ENCODE results near the gene PCGF3.

Gene PCGF3

DNA sequence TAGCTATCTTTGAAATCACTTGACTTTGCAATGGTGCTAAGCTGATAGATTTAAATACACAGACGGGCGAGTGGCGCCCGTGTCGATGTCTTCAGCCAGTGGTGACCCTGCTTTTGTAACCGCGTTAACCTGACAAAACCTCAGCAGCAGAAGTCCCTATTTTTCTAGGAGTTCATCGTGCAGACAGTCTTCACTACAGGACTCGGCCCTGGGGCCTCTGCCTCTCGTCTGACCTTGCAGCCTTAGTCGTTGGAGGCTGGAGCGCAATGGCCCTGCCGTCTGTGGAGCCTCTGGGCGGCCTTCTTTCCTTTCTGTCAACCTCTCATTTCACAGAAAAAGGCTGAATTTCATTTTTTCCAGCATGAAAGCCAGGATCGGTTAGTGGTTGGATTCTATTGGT, 62.4 kb downstream of the PCGF3 start:
- DNase-seq (ENCODE audit: low read depth, low spot score) = no peak
- in situ Hi-C loops (cut with HindIII; ENCODE audit: low sequenced_read_pairs) = no loop called here
- TF ChIP-seq, protein P1, sequence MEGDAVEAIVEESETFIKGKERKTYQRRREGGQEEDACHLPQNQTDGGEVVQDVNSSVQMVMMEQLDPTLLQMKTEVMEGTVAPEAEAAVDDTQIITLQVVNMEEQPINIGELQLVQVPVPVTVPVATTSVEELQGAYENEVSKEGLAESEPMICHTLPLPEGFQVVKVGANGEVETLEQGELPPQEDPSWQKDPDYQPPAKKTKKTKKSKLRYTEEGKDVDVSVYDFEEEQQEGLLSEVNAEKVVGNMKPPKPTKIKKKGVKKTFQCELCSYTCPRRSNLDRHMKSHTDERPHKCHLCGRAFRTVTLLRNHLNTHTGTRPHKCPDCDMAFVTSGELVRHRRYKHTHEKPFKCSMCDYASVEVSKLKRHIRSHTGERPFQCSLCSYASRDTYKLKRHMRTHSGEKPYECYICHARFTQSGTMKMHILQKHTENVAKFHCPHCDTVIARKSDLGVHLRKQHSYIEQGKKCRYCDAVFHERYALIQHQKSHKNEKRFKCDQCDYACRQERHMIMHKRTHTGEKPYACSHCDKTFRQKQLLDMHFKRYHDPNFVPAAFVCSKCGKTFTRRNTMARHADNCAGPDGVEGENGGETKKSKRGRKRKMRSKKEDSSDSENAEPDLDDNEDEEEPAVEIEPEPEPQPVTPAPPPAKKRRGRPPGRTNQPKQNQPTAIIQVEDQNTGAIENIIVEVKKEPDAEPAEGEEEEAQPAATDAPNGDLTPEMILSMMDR (IDR thresholded peaks at IDR 0.05; ENCODE audit: low read depth, low read length) = no peak
- no peak overlapping the region for H3K4me3 ChIP-seq (ENCODE audit: low read depth, low read length)

DNA sequence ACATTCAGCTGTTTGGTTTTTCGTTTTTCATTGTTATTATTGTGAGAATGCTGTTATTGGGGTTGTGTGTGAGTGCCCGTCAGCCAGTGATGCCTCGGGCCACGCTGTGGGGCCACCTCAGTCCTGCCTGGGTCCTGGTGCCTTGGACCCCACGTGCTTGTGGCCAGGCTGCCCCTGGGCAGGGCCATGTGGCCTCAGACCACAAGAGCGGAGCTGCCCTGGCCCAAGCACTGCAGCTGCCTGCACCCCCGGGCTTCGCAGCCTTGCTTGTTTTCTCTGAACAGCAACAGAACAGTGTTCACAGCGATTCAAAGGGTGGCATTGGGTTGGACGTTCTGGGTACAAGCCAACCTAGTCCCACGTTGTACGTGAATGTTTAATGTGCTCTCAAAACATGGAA, 63.4 kb downstream of the PCGF3 start:
- TF ChIP-seq, protein P1 (IDR thresholded peaks at IDR 0.05; ENCODE audit: low read depth, low read length) = no peak
- in situ Hi-C loops (cut with HindIII; ENCODE audit: low sequenced_read_pairs) = no loop called here
- H3K4me3 ChIP-seq (ENCODE audit: low read depth, low read length) = no peak overlapping the region
- DNase-seq (ENCODE audit: low read depth, low spot score) = no peak

DNA sequence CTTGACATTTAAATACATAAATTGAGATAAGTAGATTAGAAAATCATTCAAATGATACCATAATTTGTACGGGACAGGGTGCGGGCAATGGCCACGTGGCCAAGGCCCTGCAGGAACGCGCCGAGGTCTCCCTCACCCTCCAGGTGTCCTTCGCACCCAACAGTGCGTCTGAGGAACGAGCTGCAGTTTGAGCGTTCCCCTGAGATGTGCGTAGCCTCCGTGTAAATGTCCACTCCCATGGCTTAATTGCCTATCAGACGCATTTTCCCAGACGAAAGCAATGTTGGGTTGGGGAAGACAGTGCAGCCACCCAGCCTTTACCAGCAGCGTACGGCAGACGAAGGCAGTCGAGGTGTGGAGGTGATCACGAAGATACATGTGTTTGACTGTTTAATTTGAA, 63.9 kb downstream of the PCGF3 start:
- H3K4me3 ChIP-seq (ENCODE audit: low read depth, low read length) = no peak overlapping the region
- TF ChIP-seq, protein P1 (IDR thresholded peaks at IDR 0.05; ENCODE audit: low read depth, low read length) = no peak
- no peak for DNase-seq (ENCODE audit: low read depth, low spot score)
- in situ Hi-C loops (cut with HindIII; ENCODE audit: low sequenced_read_pairs) = no loop called here

DNA sequence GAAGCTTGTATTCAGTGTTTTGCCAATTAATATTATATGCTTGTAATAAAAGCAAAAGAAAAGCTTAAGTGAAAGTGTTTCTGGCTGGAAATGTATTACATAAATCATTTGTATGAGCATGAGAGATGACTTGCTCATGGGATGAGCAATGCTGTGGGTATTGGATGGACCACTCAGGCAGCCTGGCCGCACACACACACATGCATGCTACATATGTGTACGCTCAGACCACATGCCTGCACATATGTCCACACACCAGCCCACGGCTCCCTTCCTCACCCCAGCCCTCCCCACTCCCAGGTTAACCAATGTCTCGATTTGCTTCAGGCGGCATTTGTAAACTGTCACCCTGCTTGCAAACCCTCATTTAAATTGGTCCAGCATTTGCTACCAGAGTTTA, 64.4 kb downstream of the PCGF3 start:
- TF ChIP-seq, protein P1 (IDR thresholded peaks at IDR 0.05; ENCODE audit: low read depth, low read length) = no peak
- in situ Hi-C loops (cut with HindIII; ENCODE audit: low sequenced_read_pairs) = no loop called here
- H3K4me3 ChIP-seq (ENCODE audit: low read depth, low read length) = no peak overlapping the region
- DNase-seq (ENCODE audit: low read depth, low spot score) = no peak

DNA sequence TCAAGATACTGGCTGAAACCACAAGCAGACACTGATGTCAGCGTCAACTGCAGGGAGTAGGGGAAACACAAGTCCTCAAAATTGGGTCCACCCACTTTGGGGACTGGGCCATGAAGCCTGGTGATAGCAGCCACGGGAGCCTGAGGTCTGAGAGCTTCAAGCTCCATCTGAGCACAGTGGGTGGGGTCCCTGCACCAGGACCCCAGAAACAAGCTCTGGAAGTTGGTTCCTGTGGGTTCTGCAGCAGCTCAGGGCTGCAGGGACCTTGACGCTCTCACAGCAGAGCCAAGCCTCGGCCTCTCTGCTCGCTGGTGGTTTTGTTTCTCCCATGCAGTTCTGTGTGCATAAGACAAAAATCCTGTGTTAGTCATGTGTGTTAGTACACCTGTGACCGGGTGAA, 65.8 kb downstream of the PCGF3 start:
- in situ Hi-C loops (cut with HindIII; ENCODE audit: low sequenced_read_pairs) = no loop called here
- TF ChIP-seq, protein P1 (IDR thresholded peaks at IDR 0.05; ENCODE audit: low read depth, low read length) = no peak
- no peak for DNase-seq (ENCODE audit: low read depth, low spot score)
- no peak overlapping the region for H3K4me3 ChIP-seq (ENCODE audit: low read depth, low read length)

DNA sequence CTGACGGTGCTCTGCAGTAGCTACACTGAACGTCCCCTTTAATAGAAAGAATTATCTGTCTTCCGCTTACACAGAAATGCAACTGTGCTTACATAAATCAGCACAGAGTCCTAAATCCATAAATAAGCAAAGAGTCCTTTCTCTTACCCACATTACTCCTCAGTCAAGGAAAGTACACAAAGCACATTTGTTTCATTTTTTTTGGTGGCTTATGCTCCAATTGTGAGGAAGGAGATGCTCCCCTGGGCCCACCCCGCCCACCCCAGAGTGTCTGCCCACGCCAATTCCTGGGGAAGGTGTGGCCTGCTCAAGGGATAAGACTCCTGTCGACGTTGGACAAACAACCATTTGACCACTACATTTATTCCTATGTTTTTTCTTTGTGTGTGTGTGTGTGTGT, 66.5 kb downstream of the PCGF3 start:
- in situ Hi-C loops (cut with HindIII; ENCODE audit: low sequenced_read_pairs) = no loop called here
- DNase-seq (ENCODE audit: low read depth, low spot score) = no peak
- TF ChIP-seq, protein P1 (IDR thresholded peaks at IDR 0.05; ENCODE audit: low read depth, low read length) = no peak
- no peak overlapping the region for H3K4me3 ChIP-seq (ENCODE audit: low read depth, low read length)

DNA sequence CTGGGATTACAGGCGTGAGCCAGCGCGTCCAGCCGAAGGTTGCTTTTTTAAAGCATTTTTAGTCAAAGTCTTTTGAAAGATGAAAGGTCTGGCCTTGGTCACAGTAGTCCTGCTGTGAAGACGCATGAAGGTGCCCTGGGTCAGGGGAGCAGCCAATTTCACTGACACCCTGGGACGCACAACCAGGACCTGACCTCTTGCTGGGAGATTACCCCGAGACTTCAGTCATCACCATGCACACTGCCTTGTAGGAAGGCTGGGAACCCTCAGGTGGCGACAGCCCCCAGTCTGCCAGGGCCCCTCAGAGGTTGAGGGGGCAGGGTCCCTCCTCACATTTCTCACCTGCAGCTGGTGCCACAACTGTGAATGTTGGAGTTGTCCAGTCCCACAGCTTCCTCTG, 67.1 kb downstream of the PCGF3 start:
- no peak overlapping the region for H3K4me3 ChIP-seq (ENCODE audit: low read depth, low read length)
- no peak for DNase-seq (ENCODE audit: low read depth, low spot score)
- TF ChIP-seq, protein P1 (IDR thresholded peaks at IDR 0.05; ENCODE audit: low read depth, low read length) = no peak
- in situ Hi-C loops (cut with HindIII; ENCODE audit: low sequenced_read_pairs) = no loop called here
